ENCODE measurements around the gene GPR108.
"Not testable (repeated sequence)": the region's sequence is repeated elsewhere in the genome, so short reads cannot be mapped to it uniquely, and the experiment has no call there.

The GPR108 gene

GRCh38 chr19:6718741-6719539 lies 18.4 kb downstream of the GPR108 start:
- DNase-seq: no peak

- DNase-seq: no peak
Observed at GRCh38 chr19:6718111-6718740, 19.2 kb downstream of the GPR108 start.

GRCh38 chr19:6717441-6717971 lies 19.9 kb downstream of the GPR108 start:
- DNase-seq: no peak

DNA sequence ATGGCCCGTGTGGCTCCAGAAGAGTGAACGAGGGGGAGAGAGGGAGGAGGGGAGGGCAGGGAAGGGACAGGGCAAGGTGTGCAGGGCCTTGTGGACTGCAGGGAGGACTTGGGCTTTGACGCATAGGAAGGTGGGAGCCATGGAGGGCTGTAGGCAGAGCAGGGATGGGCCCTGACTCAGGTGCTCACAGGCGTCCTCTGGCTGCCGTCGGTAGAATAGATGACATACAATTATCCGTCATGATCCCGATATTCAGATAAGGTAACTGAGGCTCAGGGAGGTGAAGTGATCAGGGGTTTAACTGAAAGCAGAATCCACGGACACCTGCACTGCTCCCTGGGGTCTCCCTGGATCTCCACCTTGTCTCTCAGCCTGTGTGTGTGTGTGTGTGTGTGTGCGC lies 20.3 kb downstream of the GPR108 start:
- DNase-seq: no peak

- DNase-seq: no peak
Observed at GRCh38 chr19:6716610-6716970, 20.8 kb downstream of the GPR108 start.

- DNase-seq: no peak
Observed at GRCh38 chr19:6714749-6715555, 22.4 kb downstream of the GPR108 start.

GRCh38 chr19:6713773-6714692 lies 23.3 kb downstream of the GPR108 start:
- DNase-seq: no peak

GRCh38 chr19:6712692-6713670 lies 24.4 kb downstream of the GPR108 start:
- no peak for DNase-seq

- DNase-seq: no peak
Observed at GRCh38 chr19:6712231-6712630, 25.1 kb downstream of the GPR108 start.

DNA sequence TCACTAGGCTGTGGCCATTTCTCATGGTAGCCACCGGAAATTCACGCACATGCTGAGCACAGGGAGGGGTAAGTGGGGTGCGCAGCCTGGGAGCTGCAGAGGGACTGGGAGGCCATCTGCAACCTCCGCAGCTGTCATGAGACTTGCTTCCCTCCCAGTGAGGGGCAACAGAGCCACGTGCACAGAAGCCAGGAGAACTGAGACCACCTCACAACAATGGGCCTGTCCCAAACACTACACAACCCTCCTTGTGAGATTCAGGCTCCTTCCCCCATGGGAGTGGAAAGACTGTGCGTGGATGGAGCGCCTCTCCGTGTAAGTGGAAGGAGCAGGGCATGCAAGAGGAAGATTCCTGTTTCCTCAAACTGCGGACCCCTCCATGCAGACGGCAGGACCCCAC lies 25.8 kb downstream of the GPR108 start:
- DNase-seq: no peak

DNA sequence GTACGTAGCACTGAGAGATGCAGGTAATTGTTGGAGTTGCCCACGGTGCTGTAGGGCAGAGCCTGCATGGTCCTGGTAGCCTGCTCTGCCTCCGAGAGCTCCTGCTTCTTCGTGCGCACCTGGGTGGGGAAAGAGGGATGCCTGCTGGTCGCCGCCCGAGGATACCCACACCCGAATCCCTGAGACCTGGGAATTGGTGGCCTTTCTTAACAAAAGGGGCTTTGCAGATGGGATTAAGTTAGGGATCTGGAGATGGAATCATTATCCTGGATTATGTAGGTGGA lies 26.4 kb downstream of the GPR108 start:
- DNase-seq: no peak

DNA sequence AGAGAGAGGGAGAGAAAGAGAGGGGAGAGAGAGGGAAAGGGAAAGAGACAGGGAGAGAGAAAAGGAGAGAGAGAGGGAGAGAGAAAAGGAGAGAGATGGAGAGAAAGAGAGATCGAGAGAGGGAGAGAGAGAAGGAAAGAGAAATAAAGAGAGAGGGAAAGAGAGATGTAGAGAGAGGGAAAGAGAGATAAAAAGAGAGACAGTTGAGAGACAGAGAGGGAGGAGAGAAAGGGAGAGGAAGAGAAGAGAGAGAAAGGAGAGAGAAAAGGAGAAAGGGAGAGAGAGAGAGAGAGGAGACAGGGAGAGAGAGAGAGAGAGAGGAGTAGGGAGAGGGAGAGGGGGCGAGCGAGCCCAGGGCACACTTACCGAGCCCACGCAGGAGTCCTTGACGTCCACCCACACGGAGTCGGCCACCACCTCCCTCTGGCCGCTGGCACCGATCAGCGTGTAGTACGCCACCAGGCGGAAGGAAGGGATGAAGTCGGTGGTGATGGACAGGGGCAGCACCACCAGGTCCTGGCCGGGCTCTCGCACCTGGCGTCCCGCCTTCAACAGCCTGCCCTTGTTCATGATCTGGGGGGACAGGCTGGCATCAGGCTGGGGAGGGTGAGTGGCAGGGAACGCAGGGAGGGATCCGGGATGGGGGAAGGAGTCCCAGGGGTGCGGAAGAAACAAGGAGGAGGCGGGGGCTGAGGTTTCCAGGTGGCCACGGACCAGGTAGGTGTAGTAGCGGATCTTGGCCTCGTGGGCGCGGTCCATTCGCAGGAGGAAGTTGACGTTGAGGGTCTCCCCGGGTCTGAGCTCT lies 26.9 kb downstream of the GPR108 start:
- no peak for DNase-seq

- DNase-seq: no peak
Observed at GRCh38 chr19:6709549-6709948, 27.8 kb downstream of the GPR108 start.

GRCh38 chr19:6708913-6709312 lies 28.5 kb downstream of the GPR108 start:
- not testable (repeated sequence) for DNase-seq

DNA sequence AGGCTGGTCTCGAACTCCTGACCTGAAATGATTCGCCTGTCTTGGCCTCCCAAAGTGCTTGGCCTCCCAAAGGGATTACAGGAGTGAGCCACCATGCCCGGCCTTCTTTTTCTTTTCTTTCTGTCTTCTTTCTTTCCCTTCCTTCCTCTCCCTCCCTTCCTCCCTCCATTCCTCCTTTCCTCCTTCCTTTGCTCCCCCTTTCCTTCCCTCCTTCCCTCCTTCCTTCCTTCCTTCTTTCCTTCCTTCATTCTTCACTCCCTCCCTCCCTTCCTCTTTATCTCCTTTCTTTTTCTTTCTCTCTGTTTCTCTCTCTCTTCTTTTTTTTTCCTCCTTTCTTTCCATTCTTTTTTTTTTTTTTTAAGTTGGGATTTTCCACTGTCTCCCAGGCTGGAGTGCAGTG lies 29.0 kb downstream of the GPR108 start:
- no peak for DNase-seq

DNA sequence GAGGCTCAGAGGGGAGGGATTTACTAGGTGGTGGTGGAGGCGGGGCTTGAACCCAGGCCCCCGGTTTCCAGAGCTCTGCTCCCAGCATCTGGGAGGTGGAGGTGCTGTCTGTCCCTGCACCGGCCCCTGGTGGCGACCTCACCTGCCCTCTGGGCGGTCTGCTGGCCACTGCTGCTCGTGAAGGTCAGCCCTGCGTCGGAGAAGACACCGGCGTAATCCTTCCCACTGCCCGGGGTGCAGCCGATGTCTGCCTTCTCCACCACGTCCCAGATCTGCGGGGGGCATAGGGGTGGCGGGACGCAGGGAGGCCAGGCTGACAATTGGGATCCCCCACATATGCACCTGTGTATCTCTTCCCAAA lies 29.7 kb downstream of the GPR108 start:
- DNase-seq: no peak

GRCh38 chr19:6707011-6707657 lies 30.2 kb downstream of the GPR108 start:
- DNase-seq: no peak

DNA sequence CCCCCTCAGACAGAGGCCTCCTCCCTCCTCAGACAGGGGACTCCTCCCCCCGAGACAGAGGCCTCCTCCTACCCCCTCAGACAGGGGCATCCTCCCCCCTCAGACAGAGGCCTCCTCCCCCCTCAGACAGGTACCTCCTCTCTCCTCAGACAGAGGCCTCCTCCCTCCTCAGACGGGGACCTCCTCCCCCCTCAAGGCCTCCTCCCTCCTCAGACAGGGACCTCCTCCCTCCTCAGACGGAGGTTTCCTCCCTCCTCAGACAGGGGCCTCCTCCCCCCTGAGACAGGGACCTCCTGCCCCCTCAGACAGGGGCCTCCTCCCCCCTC lies 30.8 kb downstream of the GPR108 start:
- DNase-seq: no peak

- no peak for DNase-seq
Observed at GRCh38 chr19:6705931-6706632, 31.3 kb downstream of the GPR108 start.

All from NCI-H187 treated with DMSO at 0.1 percent for 48 hours (cell line).